ENCODE measurements around the gene ADRA2C. TPM values are rescaled to one million over a fixed set of nuclear protein-coding genes. Genes with fewer than 3 reads are reported as not detected.

Gene ADRA2C
- total RNA-seq, 1 donor from 2014 or later, result 4.5 TPM

GRCh38 chr4:3723232-3723642 lies 42.9 kb upstream of the ADRA2C start:
- DNase-seq, result no peak

GRCh38 chr4:3724319-3725231 lies 41.6 kb upstream of the ADRA2C start:
- H3K27ac ChIP-seq (replicated peaks), result no peak overlapping the region

More at GRCh38 chr4:3723232-3723642, 42.9 kb upstream of the ADRA2C start:
- H3K4me3 ChIP-seq, result no peak overlapping the region
- peaks cover 90% of the 10 kb centered on the region for H3K27me3 ChIP-seq (ENCODE audit: low read depth)
- H3K36me3 ChIP-seq, result no peaks in the 10 kb centered on the region
- no peak overlapping the region for H3K27ac ChIP-seq (replicated peaks)
- no peaks in the 10 kb centered on the region for H3K4me1 ChIP-seq
- peaks cover 6% of the 10 kb centered on the region for H3K9me3 ChIP-seq (replicated peaks)
- intact Hi-C loops (cut with micrococcal nuclease), result no loop called here
- TF ChIP-seq CTCF (IDR thresholded peaks at IDR 0.05; ENCODE audit: borderline replicate concordance), result no peak

GRCh38 chr4:3725936-3726870 lies 40.0 kb upstream of the ADRA2C start:
- no peak for DNase-seq
- TF ChIP-seq CTCF (IDR thresholded peaks at IDR 0.05; ENCODE audit: borderline replicate concordance), result no peak
- Histone ChIP-seq H3K9me3 (replicated peaks) (no peaks in the 10 kb centered on the region), H3K27me3 (ENCODE audit: low read depth) (peaks cover 85% of the 10 kb centered on the region), H3K27ac (replicated peaks) (no peak overlapping the region), H3K4me1 (peaks cover 5% of the 10 kb centered on the region), H3K4me3 (no peak overlapping the region), H3K36me3 (no peaks in the 10 kb centered on the region)
- intact Hi-C loops (cut with micrococcal nuclease), result no loop called here

More at GRCh38 chr4:3724319-3725231, 41.6 kb upstream of the ADRA2C start:
- Histone ChIP-seq H3K36me3 (no peaks in the 10 kb centered on the region), H3K9me3 (replicated peaks) (no peaks in the 10 kb centered on the region), H3K4me3 (no peak overlapping the region), H3K4me1 (no peaks in the 10 kb centered on the region), H3K27me3 (ENCODE audit: low read depth) (peaks cover 90% of the 10 kb centered on the region)
- no peak for DNase-seq
- no peak for TF ChIP-seq CTCF (IDR thresholded peaks at IDR 0.05; ENCODE audit: borderline replicate concordance)
- intact Hi-C loops (cut with micrococcal nuclease), result no loop called here

GRCh38 chr4:3727847-3728469 lies 38.2 kb upstream of the ADRA2C start:
- Histone ChIP-seq H3K27me3 (ENCODE audit: low read depth) (peaks cover 80% of the 10 kb centered on the region), H3K9me3 (replicated peaks) (peaks cover 5% of the 10 kb centered on the region), H3K4me1 (peaks cover 5% of the 10 kb centered on the region), H3K4me3 (no peak overlapping the region), H3K27ac (replicated peaks) (no peak overlapping the region), H3K36me3 (no peaks in the 10 kb centered on the region)
- TF ChIP-seq CTCF (IDR thresholded peaks at IDR 0.05; ENCODE audit: borderline replicate concordance), result no peak
- DNase-seq, result no peak
- intact Hi-C loops (cut with micrococcal nuclease), result no loop called here
